Osteocyte (in vitro differentiated cells): Measurements from ENCODE around the gene STPG2. TPM values are rescaled to one million over a fixed set of nuclear protein-coding genes. Genes with fewer than 3 reads are reported as not detected.

Experiments used
- DNase-seq: peaks from one replicate; pipeline ENCODE4 v3.0.0; 2021; ENCODE audit warnings: mixed read lengths; ENCODE audit not compliant: unreplicated experiment; ENCODE audit errors: extremely low spot score
- H3K27ac Mint-ChIP-seq: one replicate; pipeline ENCODE4 v1.8.0; 2021; ENCODE audit warnings: mild to moderate bottlenecking, mixed read lengths; ENCODE audit not compliant: unreplicated experiment
- H3K27me3 Mint-ChIP-seq: one replicate; pipeline ENCODE4 v1.8.0; 2021; ENCODE audit warnings: mixed read lengths; ENCODE audit not compliant: unreplicated experiment
- H3K36me3 Mint-ChIP-seq: one replicate; pipeline ENCODE4 v1.8.0; 2021; ENCODE audit warnings: mixed read lengths; ENCODE audit not compliant: unreplicated experiment
- H3K4me1 Mint-ChIP-seq: one replicate; pipeline ENCODE4 v1.8.0; 2021; ENCODE audit warnings: mixed read lengths; ENCODE audit not compliant: unreplicated experiment
- H3K4me3 Mint-ChIP-seq: one replicate; pipeline ENCODE4 v1.8.0; 2021; ENCODE audit warnings: mild to moderate bottlenecking, moderate library complexity, mixed read lengths; ENCODE audit not compliant: unreplicated experiment
- H3K9me3 Mint-ChIP-seq: one replicate; pipeline ENCODE4 v1.8.0; 2021; ENCODE audit warnings: mixed read lengths; ENCODE audit not compliant: unreplicated experiment
- total RNA-seq: library from RNA; stranded (reverse); gene quantifications from 2 replicates; pipeline ENCODE4 v1.2.1, GENCODE V29; 2021
- TF ChIP-seq, protein P1 (sequence below): fragments of 200-600 bp; sonication (generic); IDR thresholded peaks from 2 replicates; pipeline ENCODE4 v1.5.0; 2021; ENCODE audit warnings: antibody characterized with exemption, mild to moderate bottlenecking, moderate library complexity

The STPG2 gene
- total RNA-seq, 1 donor from 2014 or later = not detected

DNA sequence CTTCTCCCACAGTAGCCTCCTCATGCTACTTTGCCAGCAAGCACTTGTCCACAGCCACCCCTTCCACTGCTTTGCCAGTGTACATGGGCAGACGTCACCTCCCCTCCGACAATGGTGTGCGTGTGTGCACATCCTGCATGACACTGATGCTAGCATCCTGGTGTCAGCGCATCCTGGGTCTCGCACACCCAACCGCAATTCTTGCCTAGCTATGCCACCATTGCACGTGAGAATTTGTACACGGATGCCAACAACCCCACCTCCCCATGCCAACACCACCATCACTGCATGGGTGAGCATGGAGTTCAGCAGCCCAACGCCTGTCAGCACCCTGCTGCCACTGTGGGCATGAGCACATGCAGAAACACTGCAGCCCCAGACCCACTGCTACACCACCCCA, 550.0 kb downstream of the STPG2 start:
- H3K9me3 Mint-ChIP-seq = peaks cover 11% of the 10 kb centered on the region
- no peak overlapping the region for H3K4me3 Mint-ChIP-seq
- DNase-seq = no peak
- H3K4me1 Mint-ChIP-seq = no peaks in the 10 kb centered on the region
- H3K27me3 Mint-ChIP-seq = no peaks in the 10 kb centered on the region
- TF ChIP-seq, protein P1, sequence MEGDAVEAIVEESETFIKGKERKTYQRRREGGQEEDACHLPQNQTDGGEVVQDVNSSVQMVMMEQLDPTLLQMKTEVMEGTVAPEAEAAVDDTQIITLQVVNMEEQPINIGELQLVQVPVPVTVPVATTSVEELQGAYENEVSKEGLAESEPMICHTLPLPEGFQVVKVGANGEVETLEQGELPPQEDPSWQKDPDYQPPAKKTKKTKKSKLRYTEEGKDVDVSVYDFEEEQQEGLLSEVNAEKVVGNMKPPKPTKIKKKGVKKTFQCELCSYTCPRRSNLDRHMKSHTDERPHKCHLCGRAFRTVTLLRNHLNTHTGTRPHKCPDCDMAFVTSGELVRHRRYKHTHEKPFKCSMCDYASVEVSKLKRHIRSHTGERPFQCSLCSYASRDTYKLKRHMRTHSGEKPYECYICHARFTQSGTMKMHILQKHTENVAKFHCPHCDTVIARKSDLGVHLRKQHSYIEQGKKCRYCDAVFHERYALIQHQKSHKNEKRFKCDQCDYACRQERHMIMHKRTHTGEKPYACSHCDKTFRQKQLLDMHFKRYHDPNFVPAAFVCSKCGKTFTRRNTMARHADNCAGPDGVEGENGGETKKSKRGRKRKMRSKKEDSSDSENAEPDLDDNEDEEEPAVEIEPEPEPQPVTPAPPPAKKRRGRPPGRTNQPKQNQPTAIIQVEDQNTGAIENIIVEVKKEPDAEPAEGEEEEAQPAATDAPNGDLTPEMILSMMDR = no peak
- no peaks in the 10 kb centered on the region for H3K36me3 Mint-ChIP-seq
- H3K27ac Mint-ChIP-seq = no peak overlapping the region

DNA sequence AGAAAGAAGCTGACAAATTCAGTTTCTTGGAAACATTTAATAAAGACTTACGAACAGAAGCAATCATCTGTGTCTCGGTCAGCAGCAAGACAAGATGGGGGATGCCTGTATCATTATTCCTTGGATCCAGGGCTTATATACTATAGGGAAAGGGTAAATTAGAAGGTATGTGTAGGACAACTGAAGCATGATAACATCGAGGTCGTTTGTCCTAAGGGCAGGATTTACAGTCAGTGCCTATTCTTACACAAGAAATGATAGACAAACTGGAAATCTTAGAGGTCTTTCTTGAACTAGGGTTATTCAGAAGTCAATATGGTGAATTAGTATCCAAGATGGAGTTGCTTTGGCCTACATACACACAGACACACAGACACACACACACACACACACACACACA, 553.0 kb downstream of the STPG2 start:
- H3K4me3 Mint-ChIP-seq = no peak overlapping the region
- no peak for DNase-seq
- H3K27ac Mint-ChIP-seq = no peak overlapping the region
- no peaks in the 10 kb centered on the region for H3K36me3 Mint-ChIP-seq
- no peaks in the 10 kb centered on the region for H3K27me3 Mint-ChIP-seq
- H3K4me1 Mint-ChIP-seq = no peaks in the 10 kb centered on the region
- H3K9me3 Mint-ChIP-seq = peaks cover 10% of the 10 kb centered on the region
- TF ChIP-seq, protein P1 = no peak

DNA sequence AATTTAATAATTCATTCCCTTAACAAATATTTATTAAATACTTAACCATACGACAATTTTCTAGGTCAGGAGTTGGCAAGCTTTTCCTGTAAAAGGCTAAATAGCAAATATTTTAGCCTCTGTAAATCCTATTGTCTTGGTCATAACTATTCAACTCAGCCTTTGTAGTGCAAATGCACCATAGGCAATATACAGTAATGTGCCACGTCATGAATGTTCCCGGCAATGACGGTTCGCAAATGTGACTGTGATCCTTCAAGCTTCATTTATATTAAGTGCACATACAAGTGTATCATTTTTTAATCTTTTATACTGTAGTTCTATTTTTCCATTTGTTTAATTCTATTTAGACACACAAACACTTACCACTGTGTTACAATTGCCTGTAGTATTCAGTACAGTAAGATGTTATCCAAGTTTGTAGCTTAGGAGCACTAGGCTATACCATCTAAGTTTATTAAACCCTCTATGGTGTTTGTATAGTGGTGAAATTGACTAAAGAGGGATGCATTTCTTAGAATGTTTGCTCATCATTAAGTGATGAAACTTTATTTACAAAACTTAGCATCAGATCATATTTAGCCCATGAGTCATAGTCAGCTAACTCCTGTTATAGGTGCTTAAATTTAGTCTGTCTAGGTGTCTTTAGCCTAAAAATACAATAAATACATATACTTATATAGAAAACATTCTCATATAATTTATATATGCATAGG, 553.6 kb downstream of the STPG2 start:
- no peaks in the 10 kb centered on the region for H3K36me3 Mint-ChIP-seq
- no peak for DNase-seq
- H3K9me3 Mint-ChIP-seq = peaks cover 10% of the 10 kb centered on the region
- H3K27me3 Mint-ChIP-seq = no peaks in the 10 kb centered on the region
- no peak overlapping the region for H3K27ac Mint-ChIP-seq
- no peak overlapping the region for H3K4me3 Mint-ChIP-seq
- no peaks in the 10 kb centered on the region for H3K4me1 Mint-ChIP-seq
- TF ChIP-seq, protein P1 = no peak

DNA sequence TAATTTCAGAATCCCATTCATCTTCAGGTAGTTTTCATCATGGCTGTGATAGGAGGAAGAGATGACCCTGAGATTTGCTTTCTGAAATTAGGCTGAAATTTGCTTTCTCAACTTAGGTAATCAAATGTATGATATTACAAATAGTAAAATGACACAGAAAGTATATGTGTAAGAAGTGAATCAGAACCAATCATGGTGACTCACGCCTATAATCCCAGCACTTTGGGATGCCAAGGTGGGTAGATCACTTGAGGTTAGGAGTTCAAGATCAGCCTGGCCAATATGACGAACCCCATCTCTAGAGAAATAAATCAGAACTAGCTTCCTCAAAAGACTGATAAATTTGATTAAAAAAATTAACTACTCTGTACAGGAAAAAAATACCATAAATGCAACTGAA, 555.4 kb downstream of the STPG2 start:
- Mint-ChIP-seq H3K27ac (no peak overlapping the region), H3K4me3 (no peak overlapping the region), H3K4me1 (no peaks in the 10 kb centered on the region), H3K36me3 (no peaks in the 10 kb centered on the region), H3K27me3 (no peaks in the 10 kb centered on the region), H3K9me3 (no peaks in the 10 kb centered on the region)
- DNase-seq = no peak
- TF ChIP-seq, protein P1 = no peak

DNA sequence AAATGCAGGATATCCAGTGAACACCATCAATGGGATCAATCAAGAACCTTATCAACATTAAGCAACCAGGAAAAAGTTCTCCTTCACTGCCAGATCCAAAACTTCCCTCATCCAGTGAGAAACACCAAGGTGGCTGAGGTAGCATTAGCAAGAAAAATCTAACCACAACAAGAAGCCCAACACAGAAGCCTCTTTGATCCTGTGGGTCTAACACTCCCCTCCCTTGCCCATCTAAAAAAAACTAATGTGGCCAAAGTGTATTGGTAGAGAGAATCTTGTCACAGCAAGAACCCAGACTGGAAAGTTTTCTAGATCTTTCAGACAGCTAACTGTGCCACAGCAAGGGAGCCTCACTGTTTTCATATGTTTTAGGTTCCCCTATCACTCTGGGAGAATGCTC, 558.0 kb downstream of the STPG2 start:
- Mint-ChIP-seq H3K4me3 (no peak overlapping the region), H3K36me3 (no peaks in the 10 kb centered on the region)
- DNase-seq = no peak

More for the DNA sequence above, 558.0 kb downstream of the STPG2 start:
- TF ChIP-seq, protein P1 = no peak
- no peaks in the 10 kb centered on the region for H3K9me3 Mint-ChIP-seq
- H3K27ac Mint-ChIP-seq = no peak overlapping the region
- no peaks in the 10 kb centered on the region for H3K27me3 Mint-ChIP-seq
- no peaks in the 10 kb centered on the region for H3K4me1 Mint-ChIP-seq
